Right lobe of liver (tissue), 6 donors: ENCODE data around the gene THEMIS. TPM values are rescaled to one million over a fixed set of nuclear protein-coding genes. Genes with fewer than 3 reads are reported as not detected.

Experiments used
- ATAC-seq, 4 donors: fragments of 200-7000 bp; cut with Tn5 transposase; one replicate each; pipeline ENCODE4 v1.9.1; 2020; ENCODE audit warnings: mild to moderate bottlenecking in 4 of 4, moderate library complexity in 4 of 4
- DNase-seq, 3 donors: peaks; one replicate each; pipeline ENCODE4 v3.0.0-alpha.2; 2020
- H3K27ac ChIP-seq, 3 donors: fragments of 200-600 bp; one replicate each; pipeline ENCODE4 v1.8.0; 2022
- H3K27me3 ChIP-seq, 2 donors: fragments of 200-600 bp; one replicate each; pipeline ENCODE4 v1.8.0; 2022
- H3K36me3 ChIP-seq, 4 donors: fragments of 200-600 bp; sonication (generic) in 1 of 4; one replicate each; pipeline versions ENCODE4 v1.5.1 to v1.8.0; 2017 to 2022; ENCODE audit warnings: control low read depth in 1 of 4
- H3K4me1 ChIP-seq, 4 donors: fragments of 200-600 bp; sonication (generic) in 1 of 4; one replicate each; pipeline versions ENCODE4 v1.5.1 to v1.8.0; 2017 to 2022; ENCODE audit warnings: control low read depth in 1 of 4
- H3K4me3 ChIP-seq, 3 donors: fragments of 200-600 bp; one replicate each; pipeline ENCODE4 v1.8.0; 2022
- H3K9me3 ChIP-seq, 4 donors: fragments of 200-600 bp; sonication (generic) in 1 of 4; one replicate each; pipeline versions ENCODE4 v1.5.1 to v1.8.0; 2017 to 2022; ENCODE audit warnings: control low read depth in 1 of 4
- POLR2A ChIP-seq: fragments of 450-650 bp; IDR thresholded peaks from one replicate; pipeline ENCODE4 v1.6.1; 2017; ENCODE audit warnings: antibody characterized with exemption, mild to moderate bottlenecking
- WGBS: methylation state at CpG from one replicate; pipeline ENCODE4 v1.1.6; 2018; ENCODE audit warnings: low coverage, low lambda C conversion rate; ENCODE audit not compliant: insufficient coverage; ENCODE audit errors: missing lambda C conversion rate; 5-methylcytosine and 5-hydroxymethylcytosine counted together
- intact Hi-C, 2 donors: fragments of 100-400 bp; cut with DNase I; formaldehyde crosslinking; loops; one replicate each; pipeline versions ENCODE4 v1.11.2 to v1.14.1; 2022
- total RNA-seq, 6 experiments: library from RNA; depleted of rRNA in 2 of 6; stranded (reverse); fragments of >200 nt in 2 of 6; fragmentation: NEBNext Ultra II Directional in 3 of 6; extraction: Animal tissue kit (Norgen Biotek cat#: 25700) in 3 of 6; gene quantifications; one replicate each; pipeline versions ENCODE4 v1.1.0 to v1.2.4, GENCODE V29; 2016 to 2023
- TF ChIP-seq, protein P1 (sequence below), 4 donors: fragments of 200-600 bp in 3 of 4; fragments of 450-650 bp in 1 of 4; IDR thresholded peaks; one replicate each; pipeline versions ENCODE4 v1.5.1 to v1.8.0; 2016 to 2022; ENCODE audit warnings: antibody characterized with exemption in 4 of 4, mild to moderate bottlenecking in 2 of 4
- donor health status: DM: no; HTN: yes; CAD: no.
- donor health status: DM: no; HTN: no; CAD: no.
- donor health status: DM: no; HTN: no; CAD: no.
- donor health status: DM: no; HTN: yes; CAD: no.
- donor health status: DM: no; HTN: yes; CAD: no.

THEMIS gene
- total RNA-seq, 6 experiments from 2014 or later: 0.09 to 0.61 (median 0.17) TPM; not detected in 1

DNA sequence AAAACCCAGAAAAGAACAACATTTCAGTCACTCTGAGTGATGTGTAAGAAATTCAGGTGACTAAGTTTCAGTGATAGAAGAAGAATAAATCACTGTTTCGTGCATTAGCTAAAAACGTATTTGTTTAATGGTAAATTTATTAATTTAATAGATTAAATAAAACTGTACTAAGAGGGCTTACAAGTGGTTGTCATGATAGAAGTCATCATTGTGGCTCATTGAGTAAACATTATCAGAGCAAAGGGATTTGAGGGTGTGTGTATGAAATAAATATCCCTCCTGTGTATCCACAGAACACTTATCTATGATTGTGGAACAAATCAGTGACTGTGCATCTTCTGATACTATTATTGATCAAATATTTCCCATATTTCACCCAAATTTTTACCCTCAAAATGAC is 40.1 kb downstream of the THEMIS start:
- intact Hi-C loops: no loop called here
- DNase-seq (no peak), ATAC-seq (no peak)
- no peak overlapping the region for H3K4me3 ChIP-seq
- H3K27me3 ChIP-seq: no peaks in the 10 kb centered on the region
- H3K36me3 ChIP-seq: no peaks in the 10 kb centered on the region
- H3K27ac ChIP-seq: no peak overlapping the region
- no peaks in the 10 kb centered on the region for H3K4me1 ChIP-seq
- H3K9me3 ChIP-seq: no peaks in the 10 kb centered on the region
- TF ChIP-seq POLR2A: no peak
- TF ChIP-seq, protein P1, sequence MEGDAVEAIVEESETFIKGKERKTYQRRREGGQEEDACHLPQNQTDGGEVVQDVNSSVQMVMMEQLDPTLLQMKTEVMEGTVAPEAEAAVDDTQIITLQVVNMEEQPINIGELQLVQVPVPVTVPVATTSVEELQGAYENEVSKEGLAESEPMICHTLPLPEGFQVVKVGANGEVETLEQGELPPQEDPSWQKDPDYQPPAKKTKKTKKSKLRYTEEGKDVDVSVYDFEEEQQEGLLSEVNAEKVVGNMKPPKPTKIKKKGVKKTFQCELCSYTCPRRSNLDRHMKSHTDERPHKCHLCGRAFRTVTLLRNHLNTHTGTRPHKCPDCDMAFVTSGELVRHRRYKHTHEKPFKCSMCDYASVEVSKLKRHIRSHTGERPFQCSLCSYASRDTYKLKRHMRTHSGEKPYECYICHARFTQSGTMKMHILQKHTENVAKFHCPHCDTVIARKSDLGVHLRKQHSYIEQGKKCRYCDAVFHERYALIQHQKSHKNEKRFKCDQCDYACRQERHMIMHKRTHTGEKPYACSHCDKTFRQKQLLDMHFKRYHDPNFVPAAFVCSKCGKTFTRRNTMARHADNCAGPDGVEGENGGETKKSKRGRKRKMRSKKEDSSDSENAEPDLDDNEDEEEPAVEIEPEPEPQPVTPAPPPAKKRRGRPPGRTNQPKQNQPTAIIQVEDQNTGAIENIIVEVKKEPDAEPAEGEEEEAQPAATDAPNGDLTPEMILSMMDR (IDR thresholded peaks at IDR 0.05): no peak
- 84% methylated on average over 2 of the region's 2 CpGs for WGBS

GRCh38 chr6:127859956-127860355 is 40.9 kb downstream of the THEMIS start:
- no peaks in the 10 kb centered on the region for H3K4me1 ChIP-seq
- no peaks in the 10 kb centered on the region for H3K27me3 ChIP-seq
- no peak overlapping the region for H3K27ac ChIP-seq
- ATAC-seq (no peak), DNase-seq (no peak)
- H3K9me3 ChIP-seq: no peaks in the 10 kb centered on the region
- no peaks in the 10 kb centered on the region for H3K36me3 ChIP-seq
- no peak for TF ChIP-seq POLR2A
- TF ChIP-seq, protein P1 (IDR thresholded peaks at IDR 0.05): no peak
- H3K4me3 ChIP-seq: no peak overlapping the region
- WGBS: 52% methylated on average over 2 of the region's 2 CpGs
- intact Hi-C loops: no loop called here

- 46% methylated on average over 4 of the region's 4 CpGs for WGBS
- intact Hi-C loops: no loop called here
- ATAC-seq (no peak), DNase-seq (no peak)
- Histone ChIP-seq H3K9me3 (no peaks in the 10 kb centered on the region), H3K27me3 (no peaks in the 10 kb centered on the region), H3K4me3 (no peak overlapping the region), H3K36me3 (no peaks in the 10 kb centered on the region), H3K27ac (no peak overlapping the region), H3K4me1 (no peaks in the 10 kb centered on the region)
- TF ChIP-seq, protein P1 (IDR thresholded peaks at IDR 0.05): no peak
Measured at GRCh38 chr6:127858727-127859391, 42.0 kb downstream of the THEMIS start.

DNA sequence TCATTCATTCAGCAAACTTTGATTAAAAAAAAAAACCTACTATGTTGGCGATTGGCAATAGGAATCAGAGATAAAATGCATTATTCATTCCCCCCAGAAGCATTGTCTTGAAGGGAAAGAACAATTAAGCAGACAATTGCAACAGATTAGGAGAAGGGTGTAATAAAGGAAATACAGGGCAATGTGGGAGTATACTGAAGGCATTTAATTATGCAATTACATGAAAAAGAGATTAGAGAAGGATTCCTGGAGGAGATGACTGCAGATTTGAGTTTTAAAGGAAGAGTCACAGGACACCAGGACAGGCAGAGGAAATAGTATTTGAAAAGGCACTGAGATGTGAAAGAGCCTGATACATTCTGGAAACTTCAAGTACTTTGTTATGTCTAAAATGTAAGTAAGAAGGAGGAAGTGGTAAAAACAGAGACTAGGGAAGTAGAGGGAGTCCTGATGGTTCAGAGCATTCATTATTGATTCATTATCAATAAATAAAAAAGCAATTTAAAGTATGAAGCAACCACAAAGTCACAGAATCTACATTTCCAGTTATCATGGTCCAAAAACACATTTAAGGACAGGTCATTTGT is 43.7 kb downstream of the THEMIS start:
- WGBS: 37% methylated on average over 1 of the region's 1 CpG
- Histone ChIP-seq H3K27me3 (no peaks in the 10 kb centered on the region), H3K36me3 (no peaks in the 10 kb centered on the region), H3K27ac (no peak overlapping the region), H3K4me3 (no peak overlapping the region), H3K9me3 (no peaks in the 10 kb centered on the region), H3K4me1 (no peaks in the 10 kb centered on the region)
- intact Hi-C loops: no loop called here
- DNase-seq: no peak
- no peak for TF ChIP-seq POLR2A
- TF ChIP-seq, protein P1 (IDR thresholded peaks at IDR 0.05): no peak
- ATAC-seq: no peak
